Endothelial cell of umbilical vein (primary cell): ENCODE results near the gene ERCC4. TPM values are rescaled to one million over a fixed set of nuclear protein-coding genes. Genes with fewer than 3 reads are reported as not detected.

Experiments
- BruUV-seq: library from RNA; stranded (reverse); fragments of 400-500 nt; replicated peaks from 2 replicates; lab custom pipeline; 2021; lab: Mats Ljungman, UMichigan
- CTCF ChIA-PET: fragments of 300-600, 350-600 bp; sonication (Branson Sonifier 250); formaldehyde crosslinking; loops from one replicate; lab custom pipeline; 2021; ENCODE audit warnings: antibody characterized with exemption, inconsistent platforms; lab: Charles Lee
- POLR2A ChIA-PET: fragments of 300-600, 350-600 bp; sonication (Branson Sonifier 250); formaldehyde crosslinking; loops from one replicate; lab custom pipeline; 2021; ENCODE audit warnings: antibody characterized with exemption, inconsistent platforms; lab: Charles Lee
- DNase-seq: peaks from one replicate; pipeline ENCODE4 v3.0.0-alpha.2; 2011; ENCODE audit warnings: low read depth, low spot score
- FAIRE-seq: peaks from 2 replicates; lab custom pipeline; 2011; peaks lifted over from hg19 to GRCh38; lab: Jason Lieb, UNC
- H2AFZ ChIP-seq: 2 replicates; pipeline ENCODE4 v1.6.0; 2012; ENCODE audit warnings: low read depth, low read length, control low read depth, inconsistent platforms
- H3K27ac ChIP-seq: 2 replicates; pipeline ENCODE4 v1.5.1; 2011; ENCODE audit warnings: low read depth, mild to moderate bottlenecking, control low read depth, low read length, moderate library complexity; ENCODE audit not compliant: insufficient read depth
- H3K27me3 ChIP-seq, 2 experiments: 2 replicates each; pipeline versions ENCODE4 v1.6.0 to v1.6.1; 2011; ENCODE audit warnings: low read length in 2 of 2, mixed read lengths in 1 of 2; ENCODE audit not compliant: control insufficient read depth in 2 of 2, insufficient read depth in 2 of 2
- H3K36me3 ChIP-seq, 2 experiments: 2 replicates in 1 of 2; 3 replicates in 1 of 2; pipeline ENCODE4 v1.5.1; 2011; ENCODE audit warnings: low read length in 2 of 2, mild to moderate bottlenecking in 1 of 2, moderate library complexity in 1 of 2; ENCODE audit not compliant: control insufficient read depth in 2 of 2, insufficient read depth in 2 of 2; ENCODE audit errors: extremely low read depth in 1 of 2
- H3K4me1 ChIP-seq: 3 replicates; pipeline ENCODE4 v1.5.1; 2011; ENCODE audit warnings: mild to moderate bottlenecking, low read length; ENCODE audit not compliant: control insufficient read depth, insufficient read depth; ENCODE audit errors: extremely low read depth
- H3K4me2 ChIP-seq: 2 replicates; pipeline ENCODE4 v1.6.1; 2011; ENCODE audit warnings: low read length, control low read depth, mixed read lengths; ENCODE audit not compliant: insufficient read depth
- H3K4me3 ChIP-seq, 3 experiments: fragments of 200-600 bp in 1 of 3; sonication (generic), shearing (Covaris generic) in 1 of 3; replicated peaks in 1 of 3; 2 replicates each; pipeline ENCODE4 v1.5.1; 2011 to 2016; ENCODE audit warnings: control low read depth in 3 of 3, low read length in 3 of 3, mild to moderate bottlenecking in 2 of 3, inconsistent platforms in 1 of 3, low read depth in 1 of 3, moderate library complexity in 1 of 3; ENCODE audit not compliant: insufficient read depth in 1 of 3
- H3K79me2 ChIP-seq: 2 replicates; pipeline ENCODE4 v1.6.0; 2012; ENCODE audit warnings: low read length, inconsistent platforms; ENCODE audit not compliant: control insufficient read depth, insufficient read depth
- H3K9ac ChIP-seq: replicated peaks from 2 replicates; pipeline ENCODE3; 2011; ENCODE audit warnings: low read length, control low read depth; ENCODE audit not compliant: insufficient read depth; ENCODE audit errors: extremely low read depth
- H3K9me1 ChIP-seq: replicated peaks from 3 replicates; pipeline ENCODE4 v1.6.0; 2011; ENCODE audit warnings: mild to moderate bottlenecking, low read length; ENCODE audit not compliant: control insufficient read depth, insufficient read depth; ENCODE audit errors: extremely low read depth
- H3K9me3 ChIP-seq: replicated peaks from 2 replicates; pipeline ENCODE4 v1.5.1; 2012; ENCODE audit warnings: low read length, inconsistent platforms; ENCODE audit not compliant: control insufficient read depth, insufficient read depth
- H4K20me1 ChIP-seq: replicated peaks from 2 replicates; pipeline ENCODE3; 2011; ENCODE audit warnings: mild to moderate bottlenecking, low read length; ENCODE audit not compliant: control insufficient read depth, insufficient read depth; ENCODE audit errors: extremely low read depth
- EZH2 ChIP-seq: IDR thresholded peaks from 2 replicates; pipeline ENCODE4 v1.6.1; 2012; ENCODE audit warnings: borderline replicate concordance, low read depth, mild to moderate bottlenecking, moderate library complexity, low read length, inconsistent platforms; ENCODE audit not compliant: severe bottlenecking
- FOS ChIP-seq: IDR thresholded peaks from 2 replicates; pipeline ENCODE4 v1.6.1; 2011; ENCODE audit warnings: mild to moderate bottlenecking, low read length, moderate library complexity, borderline replicate concordance; ENCODE audit not compliant: insufficient read depth
- GATA2 ChIP-seq: IDR thresholded peaks from 2 replicates; pipeline ENCODE4 v1.7.0; 2011; ENCODE audit warnings: low read depth, mild to moderate bottlenecking, moderate library complexity, mixed read lengths, low read length; ENCODE audit not compliant: insufficient read length, insufficient read depth
- JUN ChIP-seq: IDR thresholded peaks from 2 replicates; pipeline ENCODE4 v1.6.1; 2011; ENCODE audit warnings: borderline replicate concordance, low read depth; ENCODE audit not compliant: insufficient read length, insufficient read depth
- MYC ChIP-seq: IDR thresholded peaks from one replicate; pipeline ENCODE4 v1.6.1; 2011; ENCODE audit warnings: mild to moderate bottlenecking, low read depth, low read length
- POLR2A ChIP-seq: IDR thresholded peaks from 2 replicates; pipeline ENCODE4 v1.6.1; 2012; ENCODE audit warnings: low read depth, mild to moderate bottlenecking, control low read depth, low read length
- POLR2AphosphoS5 ChIP-seq: IDR thresholded peaks from 2 replicates; pipeline ENCODE4 v1.6.1; 2012; ENCODE audit warnings: low read depth, mild to moderate bottlenecking, control low read depth, low read length, moderate library complexity; ENCODE audit not compliant: insufficient read depth
- dilution Hi-C: fragments of 300-500 bp; cut with MboI; formaldehyde crosslinking; loops from one replicate; pipeline ENCODE4 v1.15.0; 2019; ENCODE audit warnings: low sequenced_read_pairs; ENCODE audit not compliant: extremely low pct_ligation_motif_present
- intact Hi-C: fragments of 100-400 bp; cut with micrococcal nuclease; formaldehyde crosslinking; loops from one replicate; pipeline ENCODE4 v1.10.0; 2022
- polyA plus RNA-seq, 4 experiments: library from polyadenylated mRNA; depleted of rRNA in 3 of 4; stranded (reverse) in 3 of 4; unstranded in 1 of 4; fragments of >200 nt; gene quantifications; 2 replicates each; pipeline versions ENCODE4 v1.2.1 to v1.2.3, GENCODE V29; 2011 to 2012; ENCODE audit warnings: missing spikeins in 1 of 4
- total RNA-seq: library from RNA; stranded (reverse); gene quantifications from 2 replicates; pipeline ENCODE4 v1.2.3, GENCODE V29; 2021
- TF ChIP-seq, protein P1 (sequence below), 2 donors: IDR thresholded peaks; 1 replicate in 1 of 2; 2 replicates in 1 of 2; pipeline ENCODE4 v1.5.1; 2011; ENCODE audit warnings: low read length in 2 of 2, mild to moderate bottlenecking in 2 of 2, moderate library complexity in 2 of 2, control low read depth in 1 of 2, inconsistent platforms in 1 of 2, low read depth in 1 of 2; ENCODE audit not compliant: insufficient read depth in 1 of 2; ENCODE audit errors: extremely low read depth in 1 of 2
- TF ChIP-seq, protein P2 (sequence below): IDR thresholded peaks from 2 replicates; pipeline ENCODE4 v1.6.1; 2011; ENCODE audit not compliant: insufficient read depth, insufficient read length

ERCC4 gene
- total and polyA plus RNA-seq, 2 donors (not counting 3 experiments of a cell fraction or from before 2014, with no cell fraction given): 4.9 to 17.1 TPM

DNA sequence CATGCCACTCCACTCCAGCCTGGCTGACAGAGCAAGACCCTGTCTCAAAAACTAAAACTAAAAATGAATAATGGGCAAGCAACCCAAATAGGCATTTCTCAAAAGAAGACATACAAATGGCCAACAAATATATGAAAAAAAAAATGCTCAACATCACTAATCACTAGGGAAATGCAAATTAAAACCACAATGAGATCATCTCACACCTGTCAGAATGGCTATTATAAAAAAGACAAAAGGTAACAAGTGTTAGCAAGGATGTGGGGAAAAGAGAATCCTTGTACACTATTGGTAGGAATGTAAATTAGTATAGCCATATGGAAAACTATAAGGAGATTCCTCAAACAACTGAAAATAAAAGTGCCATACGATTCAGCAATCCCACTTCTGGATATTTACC is 7.1 kb upstream of the ERCC4 start:
- no peaks in the 10 kb centered on the region for H4K20me1 ChIP-seq
- intact Hi-C loops: no loop called here
- no peak overlapping the region for H2AFZ ChIP-seq
- H3K79me2 ChIP-seq: no peaks in the 10 kb centered on the region
- H3K27me3 ChIP-seq: peaks cover 0 to 2% of the 10 kb centered on the region in 2 experiments
- CTCF ChIA-PET: no interaction called here
- H3K9me1 ChIP-seq: no peaks in the 10 kb centered on the region
- POLR2A ChIA-PET: no interaction called here
- dilution Hi-C loops: no loop called here
- H3K9ac ChIP-seq: no peak overlapping the region
- H3K4me1 ChIP-seq: no peaks in the 10 kb centered on the region
- H3K4me2 ChIP-seq: no peak overlapping the region
- no peak for FAIRE-seq
- no TSS peak for BruUV-seq
- no peak for TF ChIP-seq FOS
- no peak for TF ChIP-seq POLR2A
- no peak for TF ChIP-seq EZH2
- TF ChIP-seq JUN: no peak
- TF ChIP-seq, protein P1, sequence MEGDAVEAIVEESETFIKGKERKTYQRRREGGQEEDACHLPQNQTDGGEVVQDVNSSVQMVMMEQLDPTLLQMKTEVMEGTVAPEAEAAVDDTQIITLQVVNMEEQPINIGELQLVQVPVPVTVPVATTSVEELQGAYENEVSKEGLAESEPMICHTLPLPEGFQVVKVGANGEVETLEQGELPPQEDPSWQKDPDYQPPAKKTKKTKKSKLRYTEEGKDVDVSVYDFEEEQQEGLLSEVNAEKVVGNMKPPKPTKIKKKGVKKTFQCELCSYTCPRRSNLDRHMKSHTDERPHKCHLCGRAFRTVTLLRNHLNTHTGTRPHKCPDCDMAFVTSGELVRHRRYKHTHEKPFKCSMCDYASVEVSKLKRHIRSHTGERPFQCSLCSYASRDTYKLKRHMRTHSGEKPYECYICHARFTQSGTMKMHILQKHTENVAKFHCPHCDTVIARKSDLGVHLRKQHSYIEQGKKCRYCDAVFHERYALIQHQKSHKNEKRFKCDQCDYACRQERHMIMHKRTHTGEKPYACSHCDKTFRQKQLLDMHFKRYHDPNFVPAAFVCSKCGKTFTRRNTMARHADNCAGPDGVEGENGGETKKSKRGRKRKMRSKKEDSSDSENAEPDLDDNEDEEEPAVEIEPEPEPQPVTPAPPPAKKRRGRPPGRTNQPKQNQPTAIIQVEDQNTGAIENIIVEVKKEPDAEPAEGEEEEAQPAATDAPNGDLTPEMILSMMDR (IDR thresholded peaks at IDR 0.05; ENCODE audit: extremely low read depth in 1 of 2, insufficient read depth in 1 of 2, low read depth in 1 of 2, low read length in 2 of 2): no peak
- no peak for TF ChIP-seq GATA2
- no peak for TF ChIP-seq POLR2AphosphoS5
- TF ChIP-seq, protein P2, sequence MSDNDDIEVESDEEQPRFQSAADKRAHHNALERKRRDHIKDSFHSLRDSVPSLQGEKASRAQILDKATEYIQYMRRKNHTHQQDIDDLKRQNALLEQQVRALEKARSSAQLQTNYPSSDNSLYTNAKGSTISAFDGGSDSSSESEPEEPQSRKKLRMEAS: no peak
- no peak for TF ChIP-seq MYC
- H3K4me3 ChIP-seq: no peak overlapping the region
- no peak overlapping the region for H3K27ac ChIP-seq
- H3K36me3 ChIP-seq: no peaks in the 10 kb centered on the region
- no peaks in the 10 kb centered on the region for H3K9me3 ChIP-seq
- no peak for DNase-seq
